Activated naive CD4-positive, alpha-beta T cell treated with anti-CD3 and anti-CD28 coated beads, Interleukin-2, amount 10 ng/mL, durations not matched to agents 7 days and 5 days (primary cell): Measurements from ENCODE around the gene CDAN1.

ENCODE experiments used
- CTCF ChIA-PET: fragments of 350-600 bp; sonication (Branson Sonifier 250); formaldehyde crosslinking; loops from one replicate; lab custom pipeline; 2021; ENCODE audit warnings: antibody characterized with exemption; lab: Charles Lee
- DNase-seq: peaks from one replicate; pipeline ENCODE4 v3.0.0-alpha.2; 2020
- H3K27ac Mint-ChIP-seq: one replicate; pipeline ENCODE4 v1.8.0; 2021; ENCODE audit warnings: mild to moderate bottlenecking, moderate library complexity, mixed read lengths
- H3K27me3 Mint-ChIP-seq: one replicate; pipeline ENCODE4 v1.8.0; 2021; ENCODE audit warnings: mild to moderate bottlenecking, mixed read lengths
- H3K36me3 Mint-ChIP-seq: one replicate; pipeline ENCODE4 v1.8.0; 2021; ENCODE audit warnings: mixed read lengths
- H3K4me1 Mint-ChIP-seq: one replicate; pipeline ENCODE4 v1.8.0; 2021; ENCODE audit warnings: mixed read lengths
- H3K4me3 Mint-ChIP-seq: one replicate; pipeline ENCODE4 v1.8.0; 2021; ENCODE audit warnings: mild to moderate bottlenecking, moderate library complexity, mixed read lengths
- H3K9me3 Mint-ChIP-seq: one replicate; pipeline ENCODE4 v1.8.0; 2021; ENCODE audit warnings: mixed read lengths

The CDAN1 gene

DNA sequence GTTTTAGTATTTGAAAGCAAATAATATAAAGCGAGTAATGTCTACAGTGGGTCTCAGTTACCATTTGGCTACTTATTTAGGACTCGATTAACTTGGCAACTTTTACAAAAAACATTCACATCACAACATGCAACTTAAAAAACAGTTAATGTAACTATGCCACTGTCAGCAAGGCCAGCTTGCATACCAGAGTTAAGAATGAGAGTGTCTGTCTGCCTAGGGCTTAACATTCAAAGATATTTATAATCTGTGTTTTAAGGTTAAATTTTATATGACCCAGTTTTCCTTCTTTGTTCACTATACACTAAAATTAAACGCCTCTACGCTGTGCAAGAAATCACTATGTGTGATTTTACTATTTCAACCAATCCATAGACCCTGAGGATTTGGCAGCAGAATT lies 5.2 kb upstream of the CDAN1 start:
- no peak for DNase-seq
- Mint-ChIP-seq H3K9me3 (no peaks in the 10 kb centered on the region), H3K4me3 (no peak overlapping the region), H3K27ac (no peak overlapping the region), H3K36me3 (no peaks in the 10 kb centered on the region), H3K27me3 (no peaks in the 10 kb centered on the region), H3K4me1 (peaks cover 7% of the 10 kb centered on the region)
- CTCF ChIA-PET = no interaction called here

DNA sequence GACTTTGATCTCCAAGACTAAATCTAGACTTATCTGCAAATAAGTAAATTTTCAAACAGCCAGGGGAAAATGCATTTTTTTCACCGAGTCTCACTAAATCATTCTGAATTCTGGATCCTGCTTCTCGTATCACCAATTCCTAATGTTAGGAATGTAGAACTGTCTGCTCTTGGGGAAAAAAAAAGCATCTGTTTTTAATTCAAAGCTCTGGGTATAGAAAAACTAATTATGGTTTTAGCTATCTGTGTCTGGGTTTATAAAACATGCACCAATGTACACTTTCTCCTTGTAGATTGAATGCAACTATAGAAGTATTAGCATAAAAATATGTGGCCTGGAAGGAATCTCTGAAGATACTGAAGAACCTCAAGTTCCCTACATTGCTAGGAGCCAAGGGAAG lies 4.8 kb upstream of the CDAN1 start:
- no peaks in the 10 kb centered on the region for H3K36me3 Mint-ChIP-seq
- H3K27me3 Mint-ChIP-seq = no peaks in the 10 kb centered on the region
- peaks cover 7% of the 10 kb centered on the region for H3K4me1 Mint-ChIP-seq
- DNase-seq = no peak
- CTCF ChIA-PET = no interaction called here
- H3K9me3 Mint-ChIP-seq = no peaks in the 10 kb centered on the region
- no peak overlapping the region for H3K4me3 Mint-ChIP-seq
- H3K27ac Mint-ChIP-seq = no peak overlapping the region

DNA sequence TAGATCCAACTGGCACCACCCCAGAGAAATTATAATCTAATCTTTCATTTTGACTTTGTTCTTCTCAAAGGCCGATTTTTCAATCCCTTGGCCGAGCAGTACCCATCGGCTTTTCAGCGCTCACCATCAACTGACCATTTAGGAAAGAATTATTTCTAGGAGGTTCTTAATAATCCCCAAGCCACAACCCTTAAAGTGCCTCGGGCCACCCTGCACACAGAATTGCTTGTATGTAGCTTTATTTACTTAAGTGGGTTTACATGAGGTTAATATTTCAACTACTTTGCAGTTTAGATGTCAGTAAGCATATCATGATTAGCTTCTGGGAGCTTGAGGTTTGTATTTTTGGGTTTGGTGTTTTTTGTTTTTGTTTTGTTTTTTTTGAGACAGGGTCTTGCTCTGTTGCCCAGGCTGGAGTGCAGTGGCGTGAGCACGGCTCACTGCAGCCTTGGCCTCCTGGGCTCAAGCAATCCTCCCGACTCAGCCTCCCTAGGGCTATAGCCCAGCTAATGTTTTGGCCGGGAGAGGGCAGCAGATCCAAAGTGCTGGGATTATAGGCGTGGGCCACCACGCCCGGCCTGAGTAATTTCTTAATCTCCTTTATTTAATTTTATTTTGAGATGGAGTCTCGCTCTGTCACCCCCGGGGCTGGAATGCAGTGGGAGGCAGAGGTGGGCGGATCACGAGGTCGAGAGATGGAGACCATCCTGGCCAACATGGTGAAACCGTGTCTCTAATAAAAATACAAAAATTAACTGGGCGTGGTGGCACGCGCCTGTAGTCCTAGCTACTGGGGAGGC lies 801 bp upstream of the CDAN1 start:
- Mint-ChIP-seq H3K4me3 (peak overlapping the region; percentile 75), H3K27ac (peak overlapping the region; percentile 87), H3K9me3 (no peaks in the 10 kb centered on the region), H3K27me3 (no peaks in the 10 kb centered on the region), H3K36me3 (peaks cover 12% of the 10 kb centered on the region), H3K4me1 (peaks cover 20% of the 10 kb centered on the region)
- DNase-seq = no peak
- CTCF ChIA-PET = interaction anchor here (1.0 kb wide), 1 partner anchor 189 kb away, joined by 3 read pairs; no protein-coding TSS in a partner anchor

DNA sequence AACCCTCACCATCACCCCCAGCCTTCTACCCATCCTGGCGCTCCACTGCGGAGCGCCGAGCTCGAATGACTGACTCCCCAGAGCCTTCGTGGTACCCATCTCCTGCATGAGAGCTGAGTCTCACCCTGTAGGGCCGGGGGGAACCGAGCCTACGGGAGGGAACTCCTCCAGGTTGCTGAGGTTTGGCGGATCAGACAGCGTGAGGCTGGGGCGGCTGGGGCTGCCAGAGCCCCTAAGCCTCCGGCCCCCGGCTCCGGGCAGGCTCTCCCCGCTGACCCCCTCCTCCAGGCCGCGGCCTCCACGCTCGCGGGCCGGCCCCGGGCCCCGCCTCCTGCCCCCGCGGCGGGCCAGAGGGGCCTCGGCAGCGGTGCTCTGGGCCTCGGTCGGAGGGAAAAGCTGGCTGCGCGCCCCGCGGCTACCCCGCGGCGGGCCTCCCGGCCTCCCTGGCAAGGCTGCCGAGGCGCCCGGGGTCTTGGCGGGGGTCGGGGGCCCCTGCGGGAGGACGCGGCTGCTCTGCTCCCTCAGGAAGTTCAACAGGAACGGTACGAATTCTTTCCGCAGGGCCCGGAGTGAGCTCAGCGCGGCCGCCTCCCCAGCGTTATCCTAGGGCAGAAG lies 643 bp downstream of the CDAN1 start:
- peak; percentile 42 for DNase-seq
- peaks cover 20% of the 10 kb centered on the region for H3K4me1 Mint-ChIP-seq
- peak overlapping the region; percentile 45 for H3K27ac Mint-ChIP-seq

DNA sequence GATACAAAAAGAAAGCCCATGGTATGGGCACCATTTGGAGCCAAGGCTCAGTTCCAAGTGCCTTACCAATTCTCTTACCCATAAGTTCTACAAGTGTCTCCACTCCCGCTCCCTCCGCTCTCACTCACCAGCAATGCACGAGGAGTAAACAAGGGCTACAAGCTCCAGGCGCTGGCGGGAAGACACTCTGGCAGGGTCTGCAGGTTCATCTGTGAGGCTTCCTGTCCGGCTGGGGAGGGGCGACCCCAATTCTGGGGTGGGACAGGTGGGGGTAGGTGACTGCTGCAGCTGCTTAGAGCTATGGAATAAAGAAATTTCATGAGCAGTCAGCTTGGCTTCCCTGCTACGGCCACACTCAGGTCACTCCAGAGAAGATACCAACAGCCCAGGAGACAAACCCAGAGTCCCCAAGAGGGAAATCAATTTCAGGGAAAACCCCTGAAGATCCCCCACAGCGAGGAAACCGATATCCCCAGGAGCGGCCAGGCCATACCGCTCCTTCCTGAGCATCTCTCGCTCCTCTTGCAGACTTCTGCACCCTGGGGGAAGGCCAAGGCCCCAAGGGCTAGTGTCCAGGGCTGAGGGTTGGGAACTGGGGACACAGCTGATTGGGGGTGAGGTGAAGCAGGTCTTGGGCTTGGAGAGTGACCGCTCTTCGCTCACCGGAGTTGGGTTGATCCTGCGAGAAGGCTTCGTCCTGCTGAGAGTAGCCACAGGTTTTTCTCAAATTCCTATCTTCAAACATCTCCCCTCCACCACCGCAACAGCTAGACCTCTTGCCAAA lies 1.4 kb downstream of the CDAN1 start:
- DNase-seq = no peak
- Mint-ChIP-seq H3K27me3 (no peaks in the 10 kb centered on the region), H3K36me3 (peaks cover 27% of the 10 kb centered on the region), H3K27ac (peak overlapping the region; percentile 45), H3K4me1 (peaks cover 20% of the 10 kb centered on the region), H3K4me3 (peak overlapping the region; percentile 74), H3K9me3 (no peaks in the 10 kb centered on the region)
- CTCF ChIA-PET = interaction anchor here (1.0 to 1.4 kb wide), 2 partner anchors 30 to 190 kb away, joined by 4 read pairs; no protein-coding TSS in a partner anchor

More for the DNA sequence above, 643 bp downstream of the CDAN1 start:
- Mint-ChIP-seq H3K36me3 (peaks cover 23% of the 10 kb centered on the region), H3K27me3 (no peaks in the 10 kb centered on the region), H3K4me3 (peak overlapping the region; percentile 75), H3K9me3 (no peaks in the 10 kb centered on the region)
- CTCF ChIA-PET = interaction anchor here (1.0 to 1.4 kb wide), 2 partner anchors 31 to 190 kb away, joined by 4 read pairs; no protein-coding TSS in a partner anchor

DNA sequence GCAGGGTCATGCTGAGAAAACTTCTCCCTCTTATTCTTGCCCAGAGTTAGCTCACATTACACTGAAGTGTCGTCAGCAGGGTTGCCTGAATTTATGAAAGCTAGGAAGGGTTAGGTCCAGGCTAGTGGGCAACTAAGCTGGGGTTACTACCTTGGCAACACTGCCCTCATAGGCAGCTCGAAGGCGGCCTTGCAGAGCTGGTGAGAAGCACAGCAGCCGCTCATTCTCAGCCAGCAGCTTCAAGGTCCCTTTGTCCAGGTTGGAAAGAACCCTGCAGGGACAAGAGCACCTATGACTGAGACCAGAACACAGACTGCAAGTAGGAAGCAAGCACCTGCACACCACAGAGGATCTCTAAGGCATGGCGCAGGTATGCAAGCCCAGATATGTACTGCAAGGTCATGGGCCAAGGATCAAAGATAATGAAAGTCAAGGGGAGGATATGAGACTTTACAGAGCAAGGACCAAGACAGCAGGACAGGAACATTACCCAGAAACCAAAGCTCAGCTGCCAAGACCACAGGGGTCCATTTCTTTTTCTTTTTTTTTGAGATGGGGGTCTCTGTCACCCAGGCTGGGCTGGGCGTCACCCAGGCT lies 2.8 kb downstream of the CDAN1 start:
- CTCF ChIA-PET = interaction anchor here (0.9 to 1.4 kb wide), 2 partner anchors 11 to 192 kb away, joined by 3 read pairs; no protein-coding TSS in a partner anchor
- Mint-ChIP-seq H3K9me3 (no peaks in the 10 kb centered on the region), H3K27ac (no peak overlapping the region), H3K27me3 (no peaks in the 10 kb centered on the region), H3K36me3 (peaks cover 37% of the 10 kb centered on the region), H3K4me3 (peak overlapping the region; percentile 35), H3K4me1 (peaks cover 20% of the 10 kb centered on the region)
- DNase-seq = no peak

DNA sequence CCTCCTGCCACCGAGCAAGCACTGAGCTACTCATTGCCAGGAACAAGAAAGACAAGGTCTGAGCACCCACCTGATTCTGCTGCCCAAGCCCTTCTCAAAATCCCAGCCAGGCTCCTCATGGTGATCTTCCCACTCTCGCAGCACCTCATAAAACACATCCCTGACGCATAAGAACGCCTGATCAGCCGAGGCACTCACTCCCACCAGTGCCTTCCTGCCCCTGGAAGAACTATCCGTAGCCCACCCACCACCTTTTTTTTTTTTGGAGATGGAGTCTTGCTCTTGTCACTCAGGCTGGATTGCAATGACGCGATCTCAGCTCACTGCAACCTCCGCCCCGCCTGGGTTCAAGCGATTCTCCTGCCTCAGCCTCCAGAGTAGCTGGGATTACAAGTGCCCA lies 3.9 kb downstream of the CDAN1 start:
- H3K27ac Mint-ChIP-seq = no peak overlapping the region
- no peak overlapping the region for H3K4me3 Mint-ChIP-seq
- peaks cover 20% of the 10 kb centered on the region for H3K4me1 Mint-ChIP-seq
- CTCF ChIA-PET = interaction anchor here (0.6 to 1.4 kb wide), 3 partner anchors 9 to 1051 kb away, joined by 3 to 4 read pairs (median 3); no protein-coding TSS in a partner anchor
- DNase-seq = no peak
- no peaks in the 10 kb centered on the region for H3K9me3 Mint-ChIP-seq
- H3K36me3 Mint-ChIP-seq = peaks cover 39% of the 10 kb centered on the region
- no peaks in the 10 kb centered on the region for H3K27me3 Mint-ChIP-seq

DNA sequence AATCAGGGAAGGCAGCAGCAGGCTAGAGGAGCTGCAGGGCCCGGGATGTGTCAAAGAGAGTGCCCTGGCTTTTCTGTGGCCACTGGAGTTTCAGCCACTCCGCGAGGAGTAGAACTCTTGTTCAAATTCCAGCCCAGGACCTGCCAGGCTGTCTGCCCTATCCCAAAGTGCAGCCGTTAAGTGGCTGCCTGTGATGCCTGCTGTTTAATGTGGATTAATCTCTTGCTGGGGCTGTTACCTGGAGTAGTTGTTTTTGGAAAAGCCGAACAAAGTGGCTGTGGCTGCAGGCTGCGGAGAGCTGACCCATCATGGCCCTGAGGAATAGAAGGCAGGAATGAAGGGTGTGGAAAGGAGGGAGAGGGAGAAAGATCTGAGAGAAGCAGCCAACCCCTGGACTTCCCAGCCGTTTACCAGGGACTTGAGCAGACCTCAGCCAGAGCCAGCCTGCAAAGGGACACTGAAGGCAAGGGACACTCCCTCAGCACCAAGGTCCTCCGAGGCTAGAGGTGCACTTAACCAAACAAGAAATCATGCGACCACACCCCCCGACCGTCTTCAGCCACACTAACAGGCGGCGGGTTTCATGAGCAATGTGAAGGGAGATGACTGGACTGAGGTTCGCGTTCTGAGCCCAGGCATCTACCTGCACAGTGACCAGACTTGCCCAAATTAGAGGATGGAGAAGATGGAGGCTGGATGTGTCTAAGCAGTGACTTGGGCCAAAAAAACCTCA lies 4.7 kb downstream of the CDAN1 start:
- Mint-ChIP-seq H3K9me3 (no peaks in the 10 kb centered on the region), H3K36me3 (peaks cover 42% of the 10 kb centered on the region), H3K27me3 (no peaks in the 10 kb centered on the region), H3K4me3 (peak overlapping the region; percentile 4), H3K27ac (peak overlapping the region; percentile 61), H3K4me1 (peaks cover 14% of the 10 kb centered on the region)
- DNase-seq = no peak
- CTCF ChIA-PET = interaction anchor here (0.6 kb wide), 1 partner anchor 1051 kb away, joined by 3 read pairs; no protein-coding TSS in a partner anchor

DNA sequence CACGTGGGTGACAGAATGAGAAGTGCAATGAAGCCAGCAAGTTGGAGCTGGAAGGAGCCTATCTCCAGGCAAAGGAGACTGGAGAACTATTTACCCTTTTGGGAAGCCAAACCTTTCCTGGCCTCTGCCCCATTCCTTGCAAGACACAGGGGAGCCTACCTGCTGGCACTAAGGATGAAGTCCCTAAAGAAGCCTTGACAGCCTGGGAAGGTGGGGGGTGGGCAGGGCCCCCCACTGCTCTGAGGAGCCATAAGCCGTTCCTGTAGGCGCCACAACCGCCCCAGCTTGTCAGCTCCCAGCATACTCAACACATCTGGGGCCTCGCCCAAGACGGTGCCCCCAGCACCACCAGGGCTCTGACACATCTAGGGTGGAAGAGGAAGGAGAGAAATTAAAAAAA lies 5.5 kb downstream of the CDAN1 start:
- Mint-ChIP-seq H3K36me3 (peaks cover 49% of the 10 kb centered on the region), H3K4me1 (peaks cover 14% of the 10 kb centered on the region), H3K27me3 (no peaks in the 10 kb centered on the region), H3K27ac (no peak overlapping the region), H3K9me3 (no peaks in the 10 kb centered on the region), H3K4me3 (no peak overlapping the region)
- CTCF ChIA-PET = no interaction called here
- DNase-seq = no peak

DNA sequence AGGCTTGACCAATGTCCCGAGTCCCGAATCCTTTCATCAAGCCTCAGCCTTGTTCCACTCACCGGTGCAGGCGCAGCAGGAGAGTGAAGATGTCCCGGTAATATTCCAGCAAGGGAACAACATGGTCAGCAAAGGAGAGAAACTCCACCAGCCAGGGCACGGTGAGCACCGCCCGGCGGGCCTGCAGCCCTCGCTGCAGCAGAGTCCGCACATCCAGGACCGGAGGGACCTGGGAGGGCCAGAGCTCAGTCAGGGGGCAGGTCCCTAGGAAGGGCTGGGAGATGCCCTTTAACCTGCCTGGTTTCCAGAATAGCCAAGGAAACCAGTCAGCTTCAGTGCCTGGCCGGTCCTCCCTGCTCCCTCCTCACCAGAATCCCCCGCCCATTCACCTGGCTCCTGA lies 6.4 kb downstream of the CDAN1 start:
- H3K4me1 Mint-ChIP-seq = peaks cover 10% of the 10 kb centered on the region
- CTCF ChIA-PET = no interaction called here
- H3K36me3 Mint-ChIP-seq = peaks cover 49% of the 10 kb centered on the region
- H3K9me3 Mint-ChIP-seq = no peaks in the 10 kb centered on the region
- no peak for DNase-seq
- H3K27me3 Mint-ChIP-seq = no peaks in the 10 kb centered on the region
- no peak overlapping the region for H3K4me3 Mint-ChIP-seq
- no peak overlapping the region for H3K27ac Mint-ChIP-seq

DNA sequence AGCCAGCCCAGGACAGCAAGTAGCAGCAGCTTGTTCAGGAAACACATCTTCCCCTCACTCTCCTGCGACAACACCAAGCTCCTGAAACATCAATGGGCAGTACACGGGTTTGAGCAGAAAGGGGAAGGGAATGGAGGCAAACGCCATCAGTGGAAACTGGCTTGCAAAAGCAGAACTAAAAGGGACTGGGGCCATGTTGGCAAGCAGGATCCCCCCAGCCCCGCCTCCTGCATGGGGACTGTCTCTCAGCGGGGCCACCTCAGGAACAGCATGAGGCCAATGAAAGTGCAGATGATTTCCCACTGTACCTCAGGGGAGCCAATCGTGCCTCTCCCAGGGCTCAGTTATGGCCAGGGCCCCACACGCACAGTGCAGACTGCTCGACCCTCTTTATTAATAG lies 6.8 kb downstream of the CDAN1 start:
- H3K27ac Mint-ChIP-seq = no peak overlapping the region
- peaks cover 6% of the 10 kb centered on the region for H3K4me1 Mint-ChIP-seq
- peaks cover 53% of the 10 kb centered on the region for H3K36me3 Mint-ChIP-seq
- H3K9me3 Mint-ChIP-seq = no peaks in the 10 kb centered on the region
- CTCF ChIA-PET = no interaction called here
- no peak overlapping the region for H3K4me3 Mint-ChIP-seq
- no peaks in the 10 kb centered on the region for H3K27me3 Mint-ChIP-seq
- no peak for DNase-seq

DNA sequence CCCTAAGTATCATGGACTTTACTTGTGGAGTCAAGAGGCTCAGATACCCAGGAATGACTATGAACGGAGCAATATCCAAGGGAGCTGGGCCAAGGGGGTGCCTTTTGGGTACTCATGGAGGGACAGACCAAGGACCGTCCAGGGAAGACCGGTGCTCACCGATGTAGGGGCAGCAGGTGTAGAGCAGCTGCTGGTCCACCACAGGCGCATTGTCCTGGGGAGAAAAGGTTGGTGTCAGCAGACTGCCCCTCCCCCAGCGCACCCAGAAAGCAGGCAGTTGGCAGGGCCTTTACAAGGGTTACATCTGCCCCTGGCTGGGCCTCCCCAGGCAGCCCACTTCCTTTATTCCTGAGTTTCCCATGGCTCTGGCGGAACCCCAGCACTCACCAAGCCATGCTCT lies 7.5 kb downstream of the CDAN1 start:
- DNase-seq = no peak
- Mint-ChIP-seq H3K36me3 (peaks cover 56% of the 10 kb centered on the region), H3K27ac (no peak overlapping the region), H3K27me3 (no peaks in the 10 kb centered on the region), H3K9me3 (no peaks in the 10 kb centered on the region), H3K4me3 (no peak overlapping the region), H3K4me1 (peaks cover 2% of the 10 kb centered on the region)
- CTCF ChIA-PET = no interaction called here

DNA sequence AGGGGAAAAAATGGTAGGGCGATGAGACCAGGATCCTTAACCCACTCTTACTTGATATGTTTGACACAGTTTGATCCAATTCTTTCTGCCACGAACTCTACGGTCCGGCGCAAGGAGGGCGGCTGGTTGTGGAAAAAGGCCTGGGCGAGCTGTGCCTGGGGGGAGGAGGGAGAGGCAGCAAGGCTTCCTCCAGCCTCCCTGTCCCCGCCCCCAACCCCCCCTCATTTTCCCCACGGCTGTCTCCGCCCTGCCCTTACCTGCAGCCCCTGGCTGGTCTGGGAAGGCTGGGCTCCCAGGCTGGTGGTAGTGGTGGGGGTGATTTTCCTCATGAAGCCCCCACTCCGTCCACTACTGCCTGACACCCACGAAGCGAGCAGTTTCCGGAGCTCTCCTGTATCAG lies 8.0 kb downstream of the CDAN1 start:
- CTCF ChIA-PET = no interaction called here
- Mint-ChIP-seq H3K9me3 (no peaks in the 10 kb centered on the region), H3K27ac (no peak overlapping the region), H3K36me3 (peaks cover 53% of the 10 kb centered on the region), H3K27me3 (no peaks in the 10 kb centered on the region), H3K4me1 (no peaks in the 10 kb centered on the region), H3K4me3 (no peak overlapping the region)
- no peak for DNase-seq
